GM23338 (cell line): Measurements from ENCODE around the gene IMPG2. TPM values are rescaled to one million over a fixed set of nuclear protein-coding genes. Genes with fewer than 3 reads are reported as not detected.

Experiments used
- ATAC-seq: fragments of 200-7000 bp; cut with Tn5 transposase; 3 replicates; pipeline ENCODE4 v1.9.1; 2020
- DNase-seq: peaks from one replicate; pipeline ENCODE4 v3.0.0-alpha.2; 2015; ENCODE audit warnings: low spot score
- H2AFZ ChIP-seq: fragments of 200-600 bp; sonication (generic); 2 replicates; pipeline ENCODE4 v1.8.0; 2016; ENCODE audit warnings: antibody characterized with exemption, mild to moderate bottlenecking, moderate library complexity
- H3F3A ChIP-seq: fragments of 200-600 bp; sonication (generic); replicated peaks from 2 replicates; pipeline ENCODE4 v1.8.0; 2017; ENCODE audit warnings: antibody characterized with exemption, mixed run types, low read depth
- H3K27ac ChIP-seq: fragments of 200-600 bp; sonication (generic); 2 replicates; pipeline ENCODE4 v1.6.1; 2016; ENCODE audit warnings: low read depth
- H3K27me3 ChIP-seq: fragments of 200-600 bp; sonication (generic); 2 replicates; pipeline ENCODE4 v1.8.0; 2016; ENCODE audit warnings: mild to moderate bottlenecking, mixed run types, moderate library complexity; ENCODE audit not compliant: insufficient read depth
- H3K36me3 ChIP-seq: fragments of 200-600 bp; sonication (generic); 2 replicates; pipeline ENCODE4 v1.8.0; 2016; ENCODE audit warnings: mild to moderate bottlenecking; ENCODE audit not compliant: insufficient read depth
- H3K4me1 ChIP-seq: fragments of 200-600 bp; sonication (generic); 2 replicates; pipeline ENCODE4 v1.8.0; 2016; ENCODE audit warnings: mild to moderate bottlenecking, moderate library complexity; ENCODE audit not compliant: insufficient read depth
- H3K4me2 ChIP-seq: fragments of 200-600 bp; sonication (generic); 2 replicates; pipeline ENCODE4 v1.7.1; 2017; ENCODE audit warnings: mixed run types
- H3K4me3 ChIP-seq: fragments of 200-600 bp; sonication (generic); 2 replicates; pipeline ENCODE4 v1.6.1; 2016; ENCODE audit warnings: mixed run types
- H3K79me2 ChIP-seq: fragments of 200-600 bp; sonication (generic); replicated peaks from 2 replicates; pipeline ENCODE4 v1.8.0; 2017; ENCODE audit warnings: mild to moderate bottlenecking; ENCODE audit not compliant: insufficient read depth
- H3K9me2 ChIP-seq: fragments of 200-600 bp; sonication (generic); 2 replicates; pipeline ENCODE4 v1.8.0; 2017; ENCODE audit not compliant: insufficient read depth
- H4K20me1 ChIP-seq: fragments of 200-600 bp; sonication (generic); replicated peaks from 2 replicates; pipeline ENCODE4 v1.8.0; 2017; ENCODE audit warnings: mild to moderate bottlenecking; ENCODE audit not compliant: insufficient read depth
- H3K27ac Mint-ChIP-seq: 2 replicates; pipeline ENCODE4 v1.8.0; 2020; ENCODE audit warnings: inconsistent platforms, mild to moderate bottlenecking, moderate library complexity, mixed read lengths
- H3K27me3 Mint-ChIP-seq: 3 replicates; pipeline ENCODE4 v1.8.0; 2022; ENCODE audit warnings: low read depth, mild to moderate bottlenecking, moderate library complexity, mixed read lengths, inconsistent platforms; ENCODE audit not compliant: insufficient read depth, poor library complexity
- H3K36me3 Mint-ChIP-seq: 3 replicates; pipeline ENCODE4 v1.8.0; 2021; ENCODE audit warnings: low read depth, mild to moderate bottlenecking, inconsistent platforms, moderate library complexity, mixed read lengths
- H3K4me1 Mint-ChIP-seq: 3 replicates; pipeline ENCODE4 v1.8.0; 2020; ENCODE audit warnings: mild to moderate bottlenecking, inconsistent platforms, mixed read lengths
- H3K4me3 Mint-ChIP-seq: 3 replicates; pipeline ENCODE4 v1.8.0; 2021; ENCODE audit warnings: moderate library complexity, mild to moderate bottlenecking, inconsistent platforms, mixed read lengths
- H3K9me3 Mint-ChIP-seq: 3 replicates; pipeline ENCODE4 v1.8.0; 2020; ENCODE audit warnings: moderate library complexity, mild to moderate bottlenecking, inconsistent platforms, mixed read lengths
- EZH2 ChIP-seq: fragments of 200-600 bp; sonication (generic); IDR thresholded peaks from one replicate; pipeline ENCODE4 v1.8.0; 2017; ENCODE audit warnings: antibody characterized with exemption, mild to moderate bottlenecking, low read depth; ENCODE audit not compliant: unreplicated experiment
- EZH2phosphoT487 ChIP-seq: fragments of 200-600 bp; sonication (generic); IDR thresholded peaks from one replicate; pipeline ENCODE4 v1.8.1; 2018; ENCODE audit warnings: antibody characterized with exemption; ENCODE audit not compliant: unreplicated experiment
- JUNB ChIP-seq: IDR thresholded peaks from one replicate; pipeline ENCODE4 v1.6.1; 2016; ENCODE audit warnings: antibody characterized with exemption; ENCODE audit not compliant: unreplicated experiment
- STAT1 ChIP-seq: IDR thresholded peaks from one replicate; pipeline ENCODE4 v1.6.1; 2016; ENCODE audit warnings: antibody characterized with exemption; ENCODE audit not compliant: unreplicated experiment
- ZNF331 ChIP-seq: fragments of 250-450 bp; sonication (Bioruptor Pico); IDR thresholded peaks from 2 replicates; pipeline ENCODE4 v1.5.0; 2020; ENCODE audit warnings: low read depth, mild to moderate bottlenecking, moderate library complexity
- polyA plus RNA-seq: library from polyadenylated mRNA; unstranded; fragments of >200 nt; fragmentation: Nextera tagmentation; extraction: Ambion mirVana; gene quantifications from 2 replicates; pipeline ENCODE4 v1.2.1, GENCODE V29; 2016
- total RNA-seq: library from RNA; depleted of rRNA; stranded (reverse); fragments of >200 nt; shearing (Covaris generic); gene quantifications from 2 replicates; pipeline ENCODE4 v1.2.3, GENCODE V29; 2014
- TF ChIP-seq, protein P1 (sequence below): fragments of 250-450 bp; sonication (Bioruptor Pico); IDR thresholded peaks from 2 replicates; pipeline ENCODE4 v1.5.0; 2020; ENCODE audit warnings: mild to moderate bottlenecking, moderate library complexity
- TF ChIP-seq, protein P2 (sequence below): IDR thresholded peaks from one replicate; pipeline ENCODE4 v1.6.1; 2018; ENCODE audit warnings: antibody characterized with exemption; ENCODE audit not compliant: unreplicated experiment
- TF ChIP-seq, protein P3 (sequence below), 2 experiments: fragments of 200-600 bp in 1 of 2; sonication (generic) in 1 of 2; conservative IDR thresholded peaks; 2 replicates each; pipeline versions ENCODE4 v1.5.1 to v1.6.1; 2016 to 2017; ENCODE audit warnings: antibody characterized with exemption in 2 of 2, low read depth in 2 of 2, mild to moderate bottlenecking in 2 of 2, moderate library complexity in 1 of 2

Gene IMPG2
- total and polyA plus RNA-seq, 2 experiments from 2014 or later, result not detected

DNA sequence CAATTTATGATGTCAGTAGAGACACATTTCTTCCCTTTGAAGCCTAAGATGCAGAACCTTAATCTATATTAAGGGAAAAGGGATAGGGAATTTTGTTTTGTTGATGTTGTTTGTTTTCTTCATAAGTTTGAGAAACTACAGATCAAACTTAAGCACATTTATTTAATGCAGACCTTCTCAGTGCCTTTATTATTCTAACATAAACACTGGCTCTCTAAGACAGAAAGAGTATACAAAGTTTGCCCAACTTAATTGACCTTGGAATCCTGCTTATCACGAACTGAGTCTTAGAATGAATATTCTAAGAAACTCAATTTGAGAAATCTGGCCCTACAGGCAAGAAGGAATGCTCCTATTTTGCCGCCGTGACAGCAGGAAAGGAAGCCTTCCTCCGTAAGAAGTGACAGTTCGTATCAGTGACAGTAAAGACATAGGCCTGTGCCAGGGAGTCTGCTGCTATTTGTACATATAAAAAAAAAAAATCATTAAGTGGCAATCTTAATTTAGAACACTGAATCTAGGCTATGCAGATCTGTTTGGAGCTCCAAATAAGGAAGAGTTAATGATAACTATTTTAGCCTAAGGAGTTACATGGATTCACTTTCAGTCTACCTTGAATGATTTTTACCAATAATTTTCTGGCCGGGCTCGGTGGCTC is 8.8 kb upstream of the IMPG2 start:
- no peaks in the 10 kb centered on the region for H4K20me1 ChIP-seq
- H2AFZ ChIP-seq, result no peak overlapping the region
- Mint-ChIP-seq H3K27me3 (no peaks in the 10 kb centered on the region), H3K36me3 (no peaks in the 10 kb centered on the region), H3K9me3 (no peaks in the 10 kb centered on the region), H3K4me3 (no peak overlapping the region), H3K4me1 (no peaks in the 10 kb centered on the region), H3K27ac (no peak overlapping the region)
- H3K9me2 ChIP-seq, result no peaks in the 10 kb centered on the region
- H3K4me3 ChIP-seq, result no peak overlapping the region
- H3K27ac ChIP-seq, result no peak overlapping the region
- no peaks in the 10 kb centered on the region for H3F3A ChIP-seq
- no peak for ATAC-seq
- TF ChIP-seq JUNB, result no peak
- TF ChIP-seq, protein P1, sequence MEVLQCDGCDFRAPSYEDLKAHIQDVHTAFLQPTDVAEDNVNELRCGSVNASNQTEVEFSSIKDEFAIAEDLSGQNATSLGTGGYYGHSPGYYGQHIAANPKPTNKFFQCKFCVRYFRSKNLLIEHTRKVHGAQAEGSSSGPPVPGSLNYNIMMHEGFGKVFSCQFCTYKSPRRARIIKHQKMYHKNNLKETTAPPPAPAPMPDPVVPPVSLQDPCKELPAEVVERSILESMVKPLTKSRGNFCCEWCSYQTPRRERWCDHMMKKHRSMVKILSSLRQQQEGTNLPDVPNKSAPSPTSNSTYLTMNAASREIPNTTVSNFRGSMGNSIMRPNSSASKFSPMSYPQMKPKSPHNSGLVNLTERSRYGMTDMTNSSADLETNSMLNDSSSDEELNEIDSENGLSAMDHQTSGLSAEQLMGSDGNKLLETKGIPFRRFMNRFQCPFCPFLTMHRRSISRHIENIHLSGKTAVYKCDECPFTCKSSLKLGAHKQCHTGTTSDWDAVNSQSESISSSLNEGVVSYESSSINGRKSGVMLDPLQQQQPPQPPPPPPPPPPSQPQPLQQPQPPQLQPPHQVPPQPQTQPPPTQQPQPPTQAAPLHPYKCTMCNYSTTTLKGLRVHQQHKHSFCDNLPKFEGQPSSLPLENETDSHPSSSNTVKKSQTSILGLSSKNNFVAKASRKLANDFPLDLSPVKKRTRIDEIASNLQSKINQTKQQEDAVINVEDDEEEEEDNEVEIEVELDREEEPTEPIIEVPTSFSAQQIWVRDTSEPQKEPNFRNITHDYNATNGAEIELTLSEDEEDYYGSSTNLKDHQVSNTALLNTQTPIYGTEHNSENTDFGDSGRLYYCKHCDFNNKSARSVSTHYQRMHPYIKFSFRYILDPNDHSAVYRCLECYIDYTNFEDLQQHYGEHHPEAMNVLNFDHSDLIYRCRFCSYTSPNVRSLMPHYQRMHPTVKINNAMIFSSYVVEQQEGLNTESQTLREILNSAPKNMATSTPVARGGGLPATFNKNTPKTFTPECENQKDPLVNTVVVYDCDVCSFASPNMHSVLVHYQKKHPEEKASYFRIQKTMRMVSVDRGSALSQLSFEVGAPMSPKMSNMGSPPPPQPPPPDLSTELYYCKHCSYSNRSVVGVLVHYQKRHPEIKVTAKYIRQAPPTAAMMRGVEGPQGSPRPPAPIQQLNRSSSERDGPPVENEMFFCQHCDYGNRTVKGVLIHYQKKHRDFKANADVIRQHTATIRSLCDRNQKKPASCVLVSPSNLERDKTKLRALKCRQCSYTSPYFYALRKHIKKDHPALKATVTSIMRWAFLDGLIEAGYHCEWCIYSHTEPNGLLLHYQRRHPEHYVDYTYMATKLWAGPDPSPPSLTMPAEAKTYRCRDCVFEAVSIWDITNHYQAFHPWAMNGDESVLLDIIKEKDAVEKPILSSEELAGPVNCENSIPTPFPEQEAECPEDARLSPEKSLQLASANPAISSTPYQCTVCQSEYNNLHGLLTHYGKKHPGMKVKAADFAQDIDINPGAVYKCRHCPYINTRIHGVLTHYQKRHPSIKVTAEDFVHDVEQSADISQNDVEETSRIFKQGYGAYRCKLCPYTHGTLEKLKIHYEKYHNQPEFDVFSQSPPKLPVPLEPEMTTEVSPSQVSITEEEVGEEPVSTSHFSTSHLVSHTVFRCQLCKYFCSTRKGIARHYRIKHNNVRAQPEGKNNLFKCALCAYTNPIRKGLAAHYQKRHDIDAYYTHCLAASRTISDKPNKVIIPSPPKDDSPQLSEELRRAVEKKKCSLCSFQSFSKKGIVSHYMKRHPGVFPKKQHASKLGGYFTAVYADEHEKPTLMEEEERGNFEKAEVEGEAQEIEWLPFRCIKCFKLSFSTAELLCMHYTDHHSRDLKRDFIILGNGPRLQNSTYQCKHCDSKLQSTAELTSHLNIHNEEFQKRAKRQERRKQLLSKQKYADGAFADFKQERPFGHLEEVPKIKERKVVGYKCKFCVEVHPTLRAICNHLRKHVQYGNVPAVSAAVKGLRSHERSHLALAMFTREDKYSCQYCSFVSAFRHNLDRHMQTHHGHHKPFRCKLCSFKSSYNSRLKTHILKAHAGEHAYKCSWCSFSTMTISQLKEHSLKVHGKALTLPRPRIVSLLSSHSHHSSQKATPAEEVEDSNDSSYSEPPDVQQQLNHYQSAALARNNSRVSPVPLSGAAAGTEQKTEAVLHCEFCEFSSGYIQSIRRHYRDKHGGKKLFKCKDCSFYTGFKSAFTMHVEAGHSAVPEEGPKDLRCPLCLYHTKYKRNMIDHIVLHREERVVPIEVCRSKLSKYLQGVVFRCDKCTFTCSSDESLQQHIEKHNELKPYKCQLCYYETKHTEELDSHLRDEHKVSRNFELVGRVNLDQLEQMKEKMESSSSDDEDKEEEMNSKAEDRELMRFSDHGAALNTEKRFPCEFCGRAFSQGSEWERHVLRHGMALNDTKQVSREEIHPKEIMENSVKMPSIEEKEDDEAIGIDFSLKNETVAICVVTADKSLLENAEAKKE, result no peak
- no peak for TF ChIP-seq EZH2phosphoT487
- TF ChIP-seq, protein P2, sequence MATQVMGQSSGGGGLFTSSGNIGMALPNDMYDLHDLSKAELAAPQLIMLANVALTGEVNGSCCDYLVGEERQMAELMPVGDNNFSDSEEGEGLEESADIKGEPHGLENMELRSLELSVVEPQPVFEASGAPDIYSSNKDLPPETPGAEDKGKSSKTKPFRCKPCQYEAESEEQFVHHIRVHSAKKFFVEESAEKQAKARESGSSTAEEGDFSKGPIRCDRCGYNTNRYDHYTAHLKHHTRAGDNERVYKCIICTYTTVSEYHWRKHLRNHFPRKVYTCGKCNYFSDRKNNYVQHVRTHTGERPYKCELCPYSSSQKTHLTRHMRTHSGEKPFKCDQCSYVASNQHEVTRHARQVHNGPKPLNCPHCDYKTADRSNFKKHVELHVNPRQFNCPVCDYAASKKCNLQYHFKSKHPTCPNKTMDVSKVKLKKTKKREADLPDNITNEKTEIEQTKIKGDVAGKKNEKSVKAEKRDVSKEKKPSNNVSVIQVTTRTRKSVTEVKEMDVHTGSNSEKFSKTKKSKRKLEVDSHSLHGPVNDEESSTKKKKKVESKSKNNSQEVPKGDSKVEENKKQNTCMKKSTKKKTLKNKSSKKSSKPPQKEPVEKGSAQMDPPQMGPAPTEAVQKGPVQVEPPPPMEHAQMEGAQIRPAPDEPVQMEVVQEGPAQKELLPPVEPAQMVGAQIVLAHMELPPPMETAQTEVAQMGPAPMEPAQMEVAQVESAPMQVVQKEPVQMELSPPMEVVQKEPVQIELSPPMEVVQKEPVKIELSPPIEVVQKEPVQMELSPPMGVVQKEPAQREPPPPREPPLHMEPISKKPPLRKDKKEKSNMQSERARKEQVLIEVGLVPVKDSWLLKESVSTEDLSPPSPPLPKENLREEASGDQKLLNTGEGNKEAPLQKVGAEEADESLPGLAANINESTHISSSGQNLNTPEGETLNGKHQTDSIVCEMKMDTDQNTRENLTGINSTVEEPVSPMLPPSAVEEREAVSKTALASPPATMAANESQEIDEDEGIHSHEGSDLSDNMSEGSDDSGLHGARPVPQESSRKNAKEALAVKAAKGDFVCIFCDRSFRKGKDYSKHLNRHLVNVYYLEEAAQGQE, result no peak
- TF ChIP-seq, protein P3, sequence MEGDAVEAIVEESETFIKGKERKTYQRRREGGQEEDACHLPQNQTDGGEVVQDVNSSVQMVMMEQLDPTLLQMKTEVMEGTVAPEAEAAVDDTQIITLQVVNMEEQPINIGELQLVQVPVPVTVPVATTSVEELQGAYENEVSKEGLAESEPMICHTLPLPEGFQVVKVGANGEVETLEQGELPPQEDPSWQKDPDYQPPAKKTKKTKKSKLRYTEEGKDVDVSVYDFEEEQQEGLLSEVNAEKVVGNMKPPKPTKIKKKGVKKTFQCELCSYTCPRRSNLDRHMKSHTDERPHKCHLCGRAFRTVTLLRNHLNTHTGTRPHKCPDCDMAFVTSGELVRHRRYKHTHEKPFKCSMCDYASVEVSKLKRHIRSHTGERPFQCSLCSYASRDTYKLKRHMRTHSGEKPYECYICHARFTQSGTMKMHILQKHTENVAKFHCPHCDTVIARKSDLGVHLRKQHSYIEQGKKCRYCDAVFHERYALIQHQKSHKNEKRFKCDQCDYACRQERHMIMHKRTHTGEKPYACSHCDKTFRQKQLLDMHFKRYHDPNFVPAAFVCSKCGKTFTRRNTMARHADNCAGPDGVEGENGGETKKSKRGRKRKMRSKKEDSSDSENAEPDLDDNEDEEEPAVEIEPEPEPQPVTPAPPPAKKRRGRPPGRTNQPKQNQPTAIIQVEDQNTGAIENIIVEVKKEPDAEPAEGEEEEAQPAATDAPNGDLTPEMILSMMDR (conservative IDR thresholded peaks at IDR 0.05; ENCODE audit: low read depth in 2 of 2), result no peak
- no peak for TF ChIP-seq STAT1
- TF ChIP-seq EZH2, result no peak
- no peak for TF ChIP-seq ZNF331 (CRISPR knock-in tag)
- no peaks in the 10 kb centered on the region for H3K36me3 ChIP-seq
- H3K4me1 ChIP-seq, result no peaks in the 10 kb centered on the region
- H3K4me2 ChIP-seq, result no peak overlapping the region
- no peaks in the 10 kb centered on the region for H3K27me3 ChIP-seq
- no peaks in the 10 kb centered on the region for H3K79me2 ChIP-seq
- no peak for DNase-seq
